Cardiac fibroblast (primary cell): ENCODE measurements around the gene PIEZO2.
"Not testable (repeated sequence)": the region's sequence is repeated elsewhere in the genome, so short reads cannot be mapped to it uniquely, and the experiment has no call there.

ENCODE experiments used
- DNase-seq, 2 donors: peaks; one replicate each; pipeline versions ENCODE4 v3.0.0 to v3.0.0-alpha.2; 2010; ENCODE audit warnings: low read depth in 2 of 2
- H3K4me3 ChIP-seq, 2 donors: replicated peaks in 1 of 2; 1 replicate in 1 of 2; 2 replicates in 1 of 2; pipeline ENCODE4 v1.5.1; 2011; ENCODE audit warnings: low read depth in 2 of 2, low read length in 2 of 2, mild to moderate bottlenecking in 2 of 2, moderate library complexity in 1 of 2
- TF ChIP-seq, protein P1 (sequence below): IDR thresholded peaks from one replicate; pipeline ENCODE4 v1.5.1; 2011; ENCODE audit warnings: low read depth, mild to moderate bottlenecking, low read length, inconsistent platforms

The PIEZO2 gene

DNA sequence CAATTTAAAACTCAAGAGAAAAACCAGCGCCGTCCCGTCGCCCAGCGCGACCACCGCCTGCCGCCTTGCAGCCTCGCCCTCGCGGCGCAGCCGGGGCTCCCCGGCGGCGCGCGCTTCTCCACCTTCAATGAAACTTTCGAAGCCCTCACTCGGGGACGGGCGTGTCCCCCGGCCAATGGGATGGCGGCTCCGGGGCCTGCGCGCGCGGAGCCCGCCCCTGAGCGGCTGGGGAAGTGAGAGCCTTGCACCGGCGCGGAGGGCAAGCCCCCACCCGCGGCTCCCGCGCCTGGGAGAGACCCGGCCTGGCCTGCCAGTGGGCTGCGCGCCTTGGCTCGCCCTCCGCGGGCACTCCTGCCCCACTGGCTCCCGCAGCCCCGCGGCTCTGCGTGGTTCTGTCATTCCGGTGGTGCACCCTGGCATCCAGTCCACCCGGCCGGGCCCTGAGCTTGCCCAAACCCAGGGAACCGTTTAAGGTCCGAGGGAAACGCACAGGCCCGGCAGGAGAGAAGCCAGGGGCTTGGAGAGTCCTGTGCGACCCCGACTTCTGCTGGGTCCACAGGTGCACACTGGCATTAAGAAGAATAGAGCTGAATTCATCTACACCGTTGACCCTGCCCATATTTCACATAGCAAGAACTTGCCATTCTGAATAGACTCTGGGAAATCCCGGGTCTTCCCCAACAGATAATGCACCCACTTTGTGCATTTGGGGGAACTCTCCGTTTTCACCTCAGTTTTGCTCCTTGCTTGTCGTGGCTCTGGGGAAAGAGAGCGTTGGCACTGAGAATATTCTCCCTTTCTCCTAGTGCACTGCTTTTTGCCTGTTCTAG, at the start of gene PIEZO2:
PIEZO2 (minus strand) TSS at position 129 of the 830 bp plus-strand sequence. CDS start 981 bp downstream, outside the sequence.
- DNase-seq: peak; percentile 28 to 75
- H3K4me3 ChIP-seq: peak within 1 kb of the TSS; percentile 36 to 56
- TF ChIP-seq, protein P1, sequence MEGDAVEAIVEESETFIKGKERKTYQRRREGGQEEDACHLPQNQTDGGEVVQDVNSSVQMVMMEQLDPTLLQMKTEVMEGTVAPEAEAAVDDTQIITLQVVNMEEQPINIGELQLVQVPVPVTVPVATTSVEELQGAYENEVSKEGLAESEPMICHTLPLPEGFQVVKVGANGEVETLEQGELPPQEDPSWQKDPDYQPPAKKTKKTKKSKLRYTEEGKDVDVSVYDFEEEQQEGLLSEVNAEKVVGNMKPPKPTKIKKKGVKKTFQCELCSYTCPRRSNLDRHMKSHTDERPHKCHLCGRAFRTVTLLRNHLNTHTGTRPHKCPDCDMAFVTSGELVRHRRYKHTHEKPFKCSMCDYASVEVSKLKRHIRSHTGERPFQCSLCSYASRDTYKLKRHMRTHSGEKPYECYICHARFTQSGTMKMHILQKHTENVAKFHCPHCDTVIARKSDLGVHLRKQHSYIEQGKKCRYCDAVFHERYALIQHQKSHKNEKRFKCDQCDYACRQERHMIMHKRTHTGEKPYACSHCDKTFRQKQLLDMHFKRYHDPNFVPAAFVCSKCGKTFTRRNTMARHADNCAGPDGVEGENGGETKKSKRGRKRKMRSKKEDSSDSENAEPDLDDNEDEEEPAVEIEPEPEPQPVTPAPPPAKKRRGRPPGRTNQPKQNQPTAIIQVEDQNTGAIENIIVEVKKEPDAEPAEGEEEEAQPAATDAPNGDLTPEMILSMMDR: no peak

DNA sequence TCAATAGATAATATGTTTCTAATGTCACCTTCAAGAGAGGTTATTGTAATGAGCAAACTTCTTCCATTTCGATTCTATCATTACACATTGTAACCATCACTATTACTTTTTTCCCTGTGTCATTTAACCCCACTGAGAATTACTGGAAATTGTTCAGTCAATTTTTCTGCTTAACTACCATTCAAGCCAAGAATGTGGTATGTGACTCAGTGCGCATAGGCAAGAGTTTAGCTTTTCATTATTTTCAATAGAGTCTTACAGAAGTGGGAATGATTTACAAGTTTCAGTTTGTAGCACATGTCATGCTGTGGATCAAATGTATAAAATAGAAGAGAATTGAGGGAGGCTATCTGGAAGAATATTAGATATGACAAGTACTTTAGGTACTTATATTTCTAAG, 34.3 kb upstream of the PIEZO2 start:
- no peak for DNase-seq
- TF ChIP-seq, protein P1: no peak
- H3K4me3 ChIP-seq: no peak overlapping the region

DNA sequence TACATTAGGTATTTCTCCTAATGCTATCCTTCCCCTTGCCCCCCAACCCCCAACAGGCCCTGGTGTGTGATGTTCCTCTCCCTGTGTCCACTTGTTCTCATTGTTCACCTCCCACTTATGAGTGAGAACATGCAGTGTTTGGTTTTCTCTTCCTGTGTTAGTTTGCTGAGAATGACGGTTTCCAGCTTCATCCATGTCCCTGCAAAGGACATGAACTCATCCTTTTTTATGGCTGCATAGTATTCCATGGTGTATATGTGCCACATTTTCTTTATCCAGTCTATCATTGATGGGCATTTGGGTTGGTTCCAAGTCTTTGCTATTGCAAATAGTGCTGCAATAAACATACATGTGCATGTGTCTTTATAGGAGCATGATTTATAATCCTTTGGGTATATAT, 32.3 kb upstream of the PIEZO2 start:
- not testable (repeated sequence) for H3K4me3 ChIP-seq, DNase-seq

DNA sequence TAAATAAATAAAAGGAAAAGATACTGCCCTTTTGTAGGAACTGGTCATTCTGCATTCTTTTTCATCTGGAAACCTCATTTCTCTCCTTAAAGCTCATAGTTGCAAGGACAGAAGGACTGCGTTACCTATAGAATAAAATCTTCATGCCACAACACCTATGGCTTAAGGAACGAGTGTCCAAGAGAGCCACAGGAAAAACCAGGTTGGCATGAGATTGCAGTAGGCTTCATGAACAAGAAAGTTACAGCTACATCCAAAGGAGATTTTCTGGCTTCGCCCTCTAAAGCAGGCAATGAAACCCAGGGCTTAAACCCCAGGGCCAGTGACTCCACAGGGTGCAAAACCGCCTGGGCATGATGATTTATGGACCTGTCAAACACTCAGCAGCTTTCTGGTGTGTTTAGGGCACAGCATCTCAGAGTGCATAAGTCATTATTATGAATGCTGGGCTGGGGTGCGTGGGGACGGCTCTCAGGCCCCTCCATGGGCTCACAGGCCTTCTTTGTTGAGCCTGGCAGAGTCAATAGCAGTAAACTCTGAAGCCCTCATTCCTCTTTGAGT, 30.7 kb upstream of the PIEZO2 start:
- no peak overlapping the region for H3K4me3 ChIP-seq
- TF ChIP-seq, protein P1: no peak
- no peak for DNase-seq

DNA sequence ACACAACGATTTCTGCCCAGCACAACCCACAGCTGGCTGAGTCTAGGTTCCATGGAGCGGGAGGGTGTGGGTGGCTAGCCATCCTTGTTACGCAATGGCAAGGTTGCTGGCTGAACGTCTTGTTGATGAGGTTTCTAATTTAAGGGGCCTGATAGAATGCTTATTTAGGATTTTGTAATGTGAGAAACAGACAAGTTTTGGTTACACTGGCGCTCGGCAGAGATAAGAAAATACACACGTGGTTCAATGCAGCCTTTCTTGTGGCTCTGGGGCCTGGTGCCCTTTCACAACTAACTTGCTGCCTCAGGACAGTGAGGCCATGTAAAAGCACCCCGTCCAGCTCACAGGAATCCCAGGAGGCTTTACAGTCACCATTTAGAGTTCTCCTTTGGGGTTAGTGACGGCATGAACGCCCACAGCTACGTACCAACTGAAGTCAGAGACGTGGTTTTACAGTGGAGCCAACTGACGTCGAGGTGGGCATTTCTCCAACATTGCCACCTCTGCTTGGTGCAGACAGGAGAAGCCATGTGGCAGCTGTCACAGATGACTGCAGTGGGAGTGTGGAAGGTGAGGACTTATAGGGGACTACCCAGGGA, 29.7 kb upstream of the PIEZO2 start:
- DNase-seq: peak; percentile 22 to 68
- H3K4me3 ChIP-seq: no peak overlapping the region
- TF ChIP-seq, protein P1: no peak

DNA sequence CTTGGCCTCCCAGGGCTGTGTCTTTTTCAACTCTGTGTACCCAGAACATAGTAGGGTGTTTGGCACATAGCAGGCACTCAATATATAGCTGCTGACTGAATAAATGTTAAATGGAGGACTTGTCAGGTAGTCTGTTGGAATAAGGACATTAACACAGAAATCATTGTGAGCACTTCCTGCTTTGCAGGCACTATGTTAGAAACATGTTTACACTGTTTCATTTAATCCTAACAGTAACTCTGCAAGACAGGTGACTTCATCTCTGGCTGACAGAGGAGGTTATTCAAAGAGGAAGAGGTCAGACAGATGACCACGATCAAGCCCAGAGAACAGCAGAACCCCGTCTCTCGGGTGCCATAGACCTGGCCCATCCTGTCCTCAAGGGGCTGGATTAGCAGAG, 28.0 kb upstream of the PIEZO2 start:
- TF ChIP-seq, protein P1: no peak
- DNase-seq: no peak
- H3K4me3 ChIP-seq: no peak overlapping the region

DNA sequence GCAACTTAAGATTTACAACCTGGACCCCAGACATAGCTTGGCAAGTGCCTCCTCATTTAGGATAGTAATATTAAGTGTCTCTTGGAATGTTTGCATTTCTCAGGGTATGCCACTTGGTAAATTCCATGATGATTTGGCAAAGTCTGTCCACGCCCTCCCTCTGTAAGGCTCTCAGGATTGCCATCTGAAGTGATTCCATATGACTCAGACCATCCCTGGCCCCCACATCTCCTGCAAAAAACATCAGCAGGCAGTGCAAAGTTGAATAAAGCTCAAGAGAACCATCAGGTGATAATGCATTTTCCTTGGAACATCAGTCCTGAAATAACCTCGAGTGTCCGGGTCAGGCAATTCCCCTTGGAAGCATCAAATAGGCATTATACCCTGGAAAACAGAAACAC, 27.1 kb upstream of the PIEZO2 start:
- TF ChIP-seq, protein P1: no peak
- no peak overlapping the region for H3K4me3 ChIP-seq
- DNase-seq: peak; percentile 17 to 45
